GM12891 (cell line): ENCODE results near the gene ALDH5A1.

Experiments used
- POLR2AphosphoS5 ChIP-seq: IDR thresholded peaks from 2 replicates; pipeline ENCODE4 v1.6.1; 2011; ENCODE audit warnings: low read depth, low read length, control low read depth
- TAF1 ChIP-seq: IDR thresholded peaks from 2 replicates; pipeline ENCODE4 v1.6.1; 2011; ENCODE audit warnings: low read depth, low read length, control low read depth

- TF ChIP-seq POLR2AphosphoS5 = no peak
- TF ChIP-seq TAF1 = no peak
Measured at GRCh38 chr6:24458941-24459340, 35.8 kb upstream of the ALDH5A1 start.
